Loucy (cell line): Measurements from ENCODE around the gene RAP1GAP2.

Experiments
- H2AFZ ChIP-seq: fragments of 200-600 bp; sonication (generic); 2 replicates; pipeline ENCODE4 v1.6.0; 2016; ENCODE audit warnings: antibody characterized with exemption, mild to moderate bottlenecking, low read length, moderate library complexity
- H3F3A ChIP-seq: fragments of 200-600 bp; 2 replicates; pipeline ENCODE4 v1.6.0; 2016; ENCODE audit warnings: antibody characterized with exemption, low read depth, mild to moderate bottlenecking
- H3K27me3 ChIP-seq: fragments of 200-600 bp; sonication (generic); 2 replicates; pipeline ENCODE4 v1.6.1; 2014; ENCODE audit warnings: low read length, mild to moderate bottlenecking; ENCODE audit not compliant: insufficient read depth, poor library complexity, severe bottlenecking
- H3K36me3 ChIP-seq: fragments of 200-600 bp; sonication (generic); 2 replicates; pipeline ENCODE4 v1.6.1; 2016; ENCODE audit warnings: low read length; ENCODE audit not compliant: insufficient read depth
- H3K4me1 ChIP-seq: fragments of 200-600 bp; sonication (generic); 2 replicates; pipeline ENCODE4 v1.5.1; 2014; ENCODE audit warnings: low read length, mild to moderate bottlenecking; ENCODE audit not compliant: insufficient read depth, poor library complexity, severe bottlenecking
- H3K4me2 ChIP-seq: fragments of 200-600 bp; sonication (generic); 2 replicates; pipeline ENCODE4 v1.6.0; 2014; ENCODE audit warnings: antibody characterized with exemption, low read length, low read depth, mild to moderate bottlenecking; ENCODE audit not compliant: poor library complexity, severe bottlenecking
- H3K4me3 ChIP-seq: fragments of 200-600 bp; sonication (generic); 2 replicates; pipeline ENCODE4 v1.5.1; 2014; ENCODE audit warnings: low read length, mild to moderate bottlenecking, mixed read lengths; ENCODE audit not compliant: poor library complexity, severe bottlenecking
- H3K79me2 ChIP-seq: fragments of 200-600 bp; sonication (generic); 2 replicates; pipeline ENCODE4 v1.6.1; 2014; ENCODE audit warnings: low read length; ENCODE audit not compliant: insufficient read depth
- H3K9ac ChIP-seq: fragments of 200-600 bp; sonication (generic); 2 replicates; pipeline ENCODE4 v1.6.0; 2014; ENCODE audit warnings: mild to moderate bottlenecking, low read depth, low read length, moderate library complexity; ENCODE audit not compliant: poor library complexity, severe bottlenecking
- H3K9me2 ChIP-seq: fragments of 200-600 bp; sonication (generic); replicated peaks from 2 replicates; pipeline ENCODE4 v1.6.1; 2016; ENCODE audit warnings: low read depth, low read length, mixed read lengths
- H3K9me3 ChIP-seq: fragments of 200-600 bp; sonication (generic); 2 replicates; pipeline ENCODE4 v1.6.1; 2014; ENCODE audit warnings: mild to moderate bottlenecking, antibody characterized with exemption, low read length, low read depth; ENCODE audit not compliant: insufficient read depth
- H4K20me1 ChIP-seq: fragments of 200-600 bp; sonication (generic); 2 replicates; pipeline ENCODE4 v1.6.0; 2014; ENCODE audit warnings: antibody characterized with exemption, low read length, mild to moderate bottlenecking; ENCODE audit not compliant: insufficient read depth, poor library complexity, severe bottlenecking
- EZH2phosphoT487 ChIP-seq: fragments of 200-600 bp; IDR thresholded peaks from 2 replicates; pipeline ENCODE4 v1.6.1; 2018; ENCODE audit warnings: antibody characterized with exemption, mild to moderate bottlenecking, moderate library complexity, borderline replicate concordance
- TF ChIP-seq, protein P1 (sequence below): fragments of 200-600 bp; sonication (generic); conservative IDR thresholded peaks from 2 replicates; pipeline ENCODE4 v1.5.1; 2014; ENCODE audit warnings: mild to moderate bottlenecking, antibody characterized with exemption, low read length

Gene RAP1GAP2

DNA sequence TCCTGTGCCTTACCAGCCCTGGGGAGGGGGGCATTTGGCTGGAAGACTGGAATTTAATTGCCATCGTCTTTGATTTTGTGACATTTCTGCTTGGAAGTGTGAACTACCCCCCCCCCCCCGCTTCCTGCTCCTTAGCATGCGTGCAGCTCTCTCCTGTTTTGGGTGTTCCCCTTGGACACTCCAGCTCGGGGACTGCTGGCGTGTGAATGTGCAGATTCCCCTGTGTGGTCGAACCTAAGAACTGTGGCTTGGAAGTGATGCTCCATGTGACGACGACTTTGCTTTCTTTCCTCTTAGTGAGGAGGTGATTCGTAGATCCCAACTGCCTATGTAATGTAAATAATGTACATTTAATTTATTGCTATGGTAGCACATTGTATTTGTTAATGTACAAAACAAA is 241.0 kb downstream of the RAP1GAP2 start:
- H3K9me2 ChIP-seq = no peaks in the 10 kb centered on the region
- H3K9me3 ChIP-seq = no peaks in the 10 kb centered on the region
- no peaks in the 10 kb centered on the region for H3F3A ChIP-seq
- no peak overlapping the region for H2AFZ ChIP-seq
- peaks cover 4% of the 10 kb centered on the region for H3K4me1 ChIP-seq
- no peaks in the 10 kb centered on the region for H3K79me2 ChIP-seq
- H3K27me3 ChIP-seq = no peaks in the 10 kb centered on the region
- no peak overlapping the region for H3K4me2 ChIP-seq
- H4K20me1 ChIP-seq = no peaks in the 10 kb centered on the region
- no peak overlapping the region for H3K4me3 ChIP-seq
- H3K36me3 ChIP-seq = peaks cover 26% of the 10 kb centered on the region; the same call in 1 of the 2 replicates
- TF ChIP-seq EZH2phosphoT487 = no peak
- TF ChIP-seq, protein P1, sequence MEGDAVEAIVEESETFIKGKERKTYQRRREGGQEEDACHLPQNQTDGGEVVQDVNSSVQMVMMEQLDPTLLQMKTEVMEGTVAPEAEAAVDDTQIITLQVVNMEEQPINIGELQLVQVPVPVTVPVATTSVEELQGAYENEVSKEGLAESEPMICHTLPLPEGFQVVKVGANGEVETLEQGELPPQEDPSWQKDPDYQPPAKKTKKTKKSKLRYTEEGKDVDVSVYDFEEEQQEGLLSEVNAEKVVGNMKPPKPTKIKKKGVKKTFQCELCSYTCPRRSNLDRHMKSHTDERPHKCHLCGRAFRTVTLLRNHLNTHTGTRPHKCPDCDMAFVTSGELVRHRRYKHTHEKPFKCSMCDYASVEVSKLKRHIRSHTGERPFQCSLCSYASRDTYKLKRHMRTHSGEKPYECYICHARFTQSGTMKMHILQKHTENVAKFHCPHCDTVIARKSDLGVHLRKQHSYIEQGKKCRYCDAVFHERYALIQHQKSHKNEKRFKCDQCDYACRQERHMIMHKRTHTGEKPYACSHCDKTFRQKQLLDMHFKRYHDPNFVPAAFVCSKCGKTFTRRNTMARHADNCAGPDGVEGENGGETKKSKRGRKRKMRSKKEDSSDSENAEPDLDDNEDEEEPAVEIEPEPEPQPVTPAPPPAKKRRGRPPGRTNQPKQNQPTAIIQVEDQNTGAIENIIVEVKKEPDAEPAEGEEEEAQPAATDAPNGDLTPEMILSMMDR = no peak
- H3K9ac ChIP-seq = no peak overlapping the region

DNA sequence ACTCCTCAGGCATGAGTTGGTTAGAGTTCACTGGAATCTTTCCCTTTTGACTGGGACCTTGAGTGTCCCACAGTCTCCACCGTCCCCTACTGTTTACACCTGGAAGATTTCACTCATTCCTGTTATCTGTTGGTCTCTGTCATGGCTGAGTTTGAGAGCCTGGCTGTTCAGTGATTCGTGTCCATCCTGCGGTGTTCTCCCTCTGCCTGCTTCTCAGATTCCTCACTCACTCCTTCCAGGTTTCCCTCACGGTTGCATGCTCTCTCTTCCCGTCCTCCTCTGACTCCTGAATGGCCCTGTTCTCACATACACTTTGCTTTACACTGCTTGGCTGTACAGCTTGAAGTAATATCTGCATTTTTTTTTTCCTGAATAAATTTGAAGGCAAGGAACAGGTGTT is 242.7 kb downstream of the RAP1GAP2 start:
- no peak overlapping the region for H2AFZ ChIP-seq
- TF ChIP-seq, protein P1 = no peak
- no peak for TF ChIP-seq EZH2phosphoT487
- no peaks in the 10 kb centered on the region for H3K27me3 ChIP-seq

DNA sequence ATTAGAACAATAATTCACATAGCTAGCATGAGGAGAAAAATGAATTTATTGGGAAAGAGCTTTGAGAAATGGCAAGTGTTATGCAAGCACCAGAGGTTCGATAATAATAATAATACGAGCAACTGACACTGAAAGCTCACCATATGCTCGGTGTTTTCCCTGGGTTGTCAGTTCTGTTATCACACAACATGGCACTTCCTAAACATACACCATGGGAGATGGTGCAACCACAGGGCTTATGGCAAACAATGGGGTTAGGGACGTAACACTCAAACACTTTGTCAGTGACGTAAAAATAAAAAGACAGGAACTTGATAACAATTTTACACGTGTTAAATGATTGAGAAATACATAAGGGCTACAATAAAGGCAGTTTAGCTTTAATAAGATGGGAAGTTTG is 243.5 kb downstream of the RAP1GAP2 start:
- no peak overlapping the region for H3K4me2 ChIP-seq
- no peak overlapping the region for H2AFZ ChIP-seq
- H3K9ac ChIP-seq = no peak overlapping the region
- H3K79me2 ChIP-seq = no peaks in the 10 kb centered on the region
- peaks cover 12% of the 10 kb centered on the region; the same call in 1 of the 2 replicates for H3K36me3 ChIP-seq
- H3K9me2 ChIP-seq = no peaks in the 10 kb centered on the region
- H3K4me1 ChIP-seq = peaks cover 4% of the 10 kb centered on the region
- H3K4me3 ChIP-seq = no peak overlapping the region
- TF ChIP-seq, protein P1 = no peak
- no peak for TF ChIP-seq EZH2phosphoT487
- H3F3A ChIP-seq = no peaks in the 10 kb centered on the region
- H3K9me3 ChIP-seq = peaks cover 5% of the 10 kb centered on the region; the same call in 1 of the 2 replicates
- no peaks in the 10 kb centered on the region for H3K27me3 ChIP-seq
- no peaks in the 10 kb centered on the region for H4K20me1 ChIP-seq

More for the DNA sequence above, 242.7 kb downstream of the RAP1GAP2 start:
- Histone ChIP-seq H3F3A (no peaks in the 10 kb centered on the region), H3K4me3 (no peak overlapping the region), H3K79me2 (no peaks in the 10 kb centered on the region), H3K36me3 (peaks cover 14% of the 10 kb centered on the region; the same call in 1 of the 2 replicates), H3K9ac (no peak overlapping the region), H3K4me1 (peaks cover 4% of the 10 kb centered on the region), H3K9me3 (peaks cover 5% of the 10 kb centered on the region; the same call in 1 of the 2 replicates), H4K20me1 (no peaks in the 10 kb centered on the region), H3K4me2 (no peak overlapping the region), H3K9me2 (no peaks in the 10 kb centered on the region)
